PC-9 (cell line): ENCODE measurements around the gene CAPN9. TPM values are rescaled to one million over a fixed set of nuclear protein-coding genes. Genes with fewer than 3 reads are reported as not detected.

Source experiments
- BruUV-seq: library from RNA; stranded (reverse); fragments of 400-500 nt; replicated peaks from 2 replicates; lab custom pipeline; 2021; lab: Mats Ljungman, UMichigan
- CTCF ChIA-PET: fragments of 300-600 bp; sonication (Branson Sonifier 250); formaldehyde crosslinking; loops from one replicate; lab custom pipeline; 2022; ENCODE audit warnings: antibody characterized with exemption; lab: Charles Lee
- POLR2A ChIA-PET: fragments of 300-600 bp; sonication (Branson Sonifier 250); formaldehyde crosslinking; loops from one replicate; lab custom pipeline; 2022; ENCODE audit warnings: antibody characterized with exemption; ENCODE audit not compliant: unreplicated experiment; lab: Charles Lee
- DNase-seq, 2 experiments: peaks; one replicate each; pipeline versions ENCODE4 v3.0.0 to v3.0.0-alpha.2; 2015 to 2022; ENCODE audit warnings: mixed read lengths in 1 of 2
- H2AFZ ChIP-seq: fragments of 200-600 bp; sonication (generic); 2 replicates; pipeline ENCODE4 v1.8.1; 2017; ENCODE audit warnings: antibody characterized with exemption
- H3F3A ChIP-seq: fragments of 200-600 bp; sonication (generic); 2 replicates; pipeline ENCODE4 v1.8.1; 2017; ENCODE audit warnings: antibody characterized with exemption, mild to moderate bottlenecking, low read depth; ENCODE audit not compliant: insufficient read depth
- H3K27ac ChIP-seq: fragments of 200-600 bp; sonication (generic); 2 replicates; pipeline ENCODE4 v1.6.1; 2016; ENCODE audit warnings: mixed run types
- H3K27me3 ChIP-seq: fragments of 200-600 bp; sonication (generic); 2 replicates; pipeline ENCODE4 v1.6.1; 2016; ENCODE audit warnings: low read depth, mixed run types; ENCODE audit not compliant: insufficient read depth
- H3K36me3 ChIP-seq: fragments of 200-600 bp; sonication (generic); 2 replicates; pipeline ENCODE4 v1.6.1; 2016; ENCODE audit warnings: low read depth, mixed run types
- H3K4me1 ChIP-seq: fragments of 200-600 bp; sonication (generic); replicated peaks from 2 replicates; pipeline ENCODE4 v1.6.1; 2016; ENCODE audit warnings: mixed run types; ENCODE audit not compliant: insufficient read depth
- H3K4me2 ChIP-seq: fragments of 200-600 bp; sonication (generic); 2 replicates; pipeline ENCODE4 v1.6.1; 2017; ENCODE audit warnings: mixed run types
- H3K4me3 ChIP-seq: fragments of 200-600 bp; sonication (generic); 2 replicates; pipeline ENCODE4 v1.6.1; 2016; ENCODE audit warnings: mixed run types
- H3K79me2 ChIP-seq: fragments of 200-600 bp; sonication (generic); 2 replicates; pipeline ENCODE4 v1.6.1; 2017; ENCODE audit warnings: low read depth, mixed run types
- H3K9me2 ChIP-seq: fragments of 200-600 bp; sonication (generic); 2 replicates; pipeline ENCODE4 v1.8.1; 2017; ENCODE audit warnings: mild to moderate bottlenecking; ENCODE audit not compliant: insufficient read depth
- H3K9me3 ChIP-seq: fragments of 200-600 bp; sonication (generic); 2 replicates; pipeline ENCODE4 v1.8.1; 2016; ENCODE audit warnings: low read depth; ENCODE audit not compliant: insufficient read depth
- H4K20me1 ChIP-seq: fragments of 200-600 bp; sonication (generic); 2 replicates; pipeline ENCODE4 v1.8.1; 2017; ENCODE audit not compliant: insufficient read depth
- CTCF ChIP-seq: fragments of 200-600 bp; sonication (generic); conservative IDR thresholded peaks from 2 replicates; pipeline ENCODE4 v1.6.1; 2017; ENCODE audit warnings: mixed run types, antibody characterized with exemption, mild to moderate bottlenecking, moderate library complexity
- EZH2 ChIP-seq: fragments of 200-600 bp; sonication (generic); IDR thresholded peaks from 2 replicates; pipeline ENCODE4 v1.8.0; 2017; ENCODE audit warnings: antibody characterized with exemption, low read depth
- intact Hi-C: fragments of 100-400 bp; cut with micrococcal nuclease; formaldehyde crosslinking; loops from one replicate; pipeline ENCODE4 v1.10.0; 2022; ENCODE audit not compliant: unreplicated experiment
- total RNA-seq: library from RNA; stranded (reverse); gene quantifications from 2 replicates; pipeline ENCODE4 v1.2.3, GENCODE V29; 2021

The CAPN9 gene
- total RNA-seq, 1 experiment from 2014 or later, result not detected

GRCh38 chr1:230712470-230712942 lies 34.7 kb upstream of the CAPN9 start:
- Histone ChIP-seq H3F3A (no peaks in the 10 kb centered on the region), H3K9me3 (no peaks in the 10 kb centered on the region), H3K27me3 (no peaks in the 10 kb centered on the region), H4K20me1 (no peaks in the 10 kb centered on the region), H3K27ac (no peak overlapping the region), H3K4me1 (no peaks in the 10 kb centered on the region; the same call in 1 of the 2 replicates), H3K4me3 (no peak overlapping the region), H3K9me2 (no peaks in the 10 kb centered on the region), H2AFZ (no peak overlapping the region), H3K36me3 (no peaks in the 10 kb centered on the region), H3K4me2 (no peak overlapping the region), H3K79me2 (no peaks in the 10 kb centered on the region)
- DNase-seq, result no peak
- POLR2A ChIA-PET, result no interaction called here
- intact Hi-C loops, result no loop called here
- TF ChIP-seq EZH2 (no peak), CTCF (no peak)
- CTCF ChIA-PET, result no interaction called here
- BruUV-seq, result no TSS peak

DNA sequence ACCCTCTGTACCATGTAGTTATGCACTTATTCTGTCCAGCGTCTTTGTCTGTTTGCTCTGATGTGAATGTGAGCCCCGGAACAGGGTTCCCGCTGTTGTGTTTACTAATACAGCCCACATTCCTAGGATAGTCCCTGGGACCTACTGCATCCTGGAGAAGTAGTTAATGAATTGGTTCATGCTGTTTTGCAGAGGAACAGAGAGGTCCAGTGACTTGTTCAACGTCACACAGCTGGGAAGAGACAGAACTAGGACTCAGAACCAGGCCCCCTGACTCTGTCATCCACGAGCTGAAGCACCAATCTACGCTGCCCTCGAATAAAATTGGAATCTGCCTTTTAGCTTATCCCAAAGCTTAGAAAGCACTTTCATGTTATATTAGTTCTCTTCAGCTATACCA lies 34.0 kb upstream of the CAPN9 start:
- ChIA-PET POLR2A (no interaction called here), CTCF (interaction anchor here (0.6 kb wide), 1 partner anchor 34 kb away, joined by 3 read pairs; no protein-coding TSS in a partner anchor)
- Histone ChIP-seq H2AFZ (no peak overlapping the region), H3K9me3 (no peaks in the 10 kb centered on the region), H3K4me1 (no peaks in the 10 kb centered on the region; the same call in 1 of the 2 replicates), H3K4me3 (no peak overlapping the region), H3K9me2 (no peaks in the 10 kb centered on the region), H3K27ac (no peak overlapping the region), H3F3A (no peaks in the 10 kb centered on the region), H4K20me1 (no peaks in the 10 kb centered on the region), H3K79me2 (no peaks in the 10 kb centered on the region), H3K36me3 (no peaks in the 10 kb centered on the region), H3K4me2 (no peak overlapping the region), H3K27me3 (no peaks in the 10 kb centered on the region)
- TF ChIP-seq EZH2 (no peak), CTCF (no peak)
- DNase-seq, result no peak
- intact Hi-C loops, result no loop called here
- no TSS peak for BruUV-seq

DNA sequence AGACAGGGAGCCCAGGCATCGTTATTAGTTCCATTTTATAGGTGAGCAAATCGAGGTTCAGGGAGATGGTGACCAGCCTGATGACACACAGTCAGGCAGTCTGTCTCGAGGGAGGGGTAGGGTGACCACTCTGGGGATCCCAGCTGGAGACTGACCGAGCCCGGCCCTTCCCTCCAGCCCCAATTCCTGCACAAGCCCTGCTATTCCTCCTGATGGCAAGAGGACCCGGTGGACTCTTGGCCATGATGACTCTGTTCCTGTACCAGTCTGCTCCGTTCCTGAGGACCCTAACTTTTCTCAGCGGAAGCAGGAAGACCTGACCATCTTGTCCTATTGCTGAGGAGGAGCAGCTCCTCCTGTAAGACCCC lies 33.7 kb upstream of the CAPN9 start:
- CTCF ChIA-PET, result interaction anchor here (0.6 kb wide), 1 partner anchor 34 kb away, joined by 3 read pairs; no protein-coding TSS in a partner anchor
- no peaks in the 10 kb centered on the region for H3K79me2 ChIP-seq
- H3K36me3 ChIP-seq, result no peaks in the 10 kb centered on the region
- H3F3A ChIP-seq, result no peaks in the 10 kb centered on the region
- no peaks in the 10 kb centered on the region; the same call in 1 of the 2 replicates for H3K4me1 ChIP-seq
- BruUV-seq, result no TSS peak
- H3K4me2 ChIP-seq, result 0 out of 2 replicates have a peak overlapping the region, but pooled peaks have one; percentile 13
- no peaks in the 10 kb centered on the region for H3K9me2 ChIP-seq
- no peak overlapping the region for H3K4me3 ChIP-seq
- no peak for DNase-seq
- intact Hi-C loops, result no loop called here
- no peaks in the 10 kb centered on the region for H3K9me3 ChIP-seq
- no peaks in the 10 kb centered on the region for H4K20me1 ChIP-seq
- TF ChIP-seq EZH2 (no peak), CTCF (no peak)
- POLR2A ChIA-PET, result no interaction called here
- no peak overlapping the region for H3K27ac ChIP-seq
- H3K27me3 ChIP-seq, result no peaks in the 10 kb centered on the region
- no peak overlapping the region for H2AFZ ChIP-seq
